Pancreas (tissue), 10 donors: ENCODE measurements around the gene MEGF11. TPM values are rescaled to one million over a fixed set of nuclear protein-coding genes. Genes with fewer than 3 reads are reported as not detected.

ENCODE experiments used
- ATAC-seq, 4 donors: fragments of 200-7000 bp; cut with Tn5 transposase; one replicate each; pipeline versions ENCODE4 v1.8.0 to v1.9.1; 2020; ENCODE audit warnings: mild to moderate bottlenecking in 4 of 4, moderate library complexity in 4 of 4
- DNase-seq, 6 donors: peaks; one replicate each; pipeline ENCODE4 v3.0.0-alpha.2; 2020
- FAIRE-seq: peaks from 2 replicates; lab custom pipeline; 2012; peaks lifted over from hg19 to GRCh38; lab: Jason Lieb, UNC
- H3K27ac ChIP-seq, 4 donors: fragments of 200-600 bp; sonication (generic); 1 replicate in 3 of 4; 2 replicates in 1 of 4; pipeline versions ENCODE4 v1.5.0 to v1.8.0; 2020
- H3K27me3 ChIP-seq, 4 donors: fragments of 200-600 bp; one replicate each; pipeline ENCODE4 v1.8.0; 2021
- H3K36me3 ChIP-seq, 3 donors: fragments of 200-600 bp; sonication (generic) in 1 of 3; one replicate each; pipeline versions ENCODE4 v1.5.0 to v1.8.0; 2020 to 2021
- H3K4me1 ChIP-seq, 3 donors: fragments of 200-600 bp; one replicate each; pipeline ENCODE4 v1.8.0; 2021
- H3K4me3 ChIP-seq, 4 donors: fragments of 200-600 bp; sonication (generic) in 2 of 4; one replicate each; pipeline versions ENCODE4 v1.5.0 to v1.8.0; 2020 to 2021
- H3K9me3 ChIP-seq, 4 donors: fragments of 200-600 bp; one replicate each; pipeline ENCODE4 v1.8.0; 2021
- WGBS, 2 donors: extraction: QIAGEN DNeasy Blood & Tissue Kit; methylation state at CpG; one replicate each; pipeline ENCODE4 v1.1.7; 2013; 5-methylcytosine and 5-hydroxymethylcytosine counted together
- intact Hi-C, 3 donors: fragments of 100-400 bp; cut with DNase I; formaldehyde crosslinking; loops; one replicate each; pipeline versions ENCODE4 v1.11.1 to v1.14.2; 2022
- polyA plus RNA-seq, 2 donors: library from polyadenylated mRNA; stranded (reverse); fragments of 200-250 nt; gene quantifications; one replicate each; pipeline ENCODE4 v1.2.3, GENCODE V29; 2013
- total RNA-seq, 6 donors: library from RNA; stranded (reverse); fragmentation: NEBNext Ultra II Directional in 4 of 6; extraction: Animal tissue kit (Norgen Biotek cat#: 25700) in 4 of 6; gene quantifications; one replicate each; pipeline versions ENCODE4 v1.2.1 to v1.2.4, GENCODE V29; 2021 to 2023
- TF ChIP-seq, protein P1 (sequence below), 4 donors: fragments of 200-600 bp; sonication (generic) in 3 of 4; IDR thresholded peaks; one replicate each; pipeline versions ENCODE4 v1.5.0 to v1.8.0; 2021; ENCODE audit warnings: antibody characterized with exemption in 4 of 4
- donor health status: healthy with polysubstance abuse.
- donor health status: DM: no; HTN: no; CAD: no; lungs with moderate emphysema.
- donor health status: DM: no; HTN: no; CAD: no.
- donor health status: control.
- donor health status: control.
- donor health status: Bipolar disorder and iron deficiency.
- donor health status: DM: yes; HTN: yes; CAD: no.
- donor health status: DM: no; HTN: no; CAD: no.
- donor health status: DM: no; HTN: no; CAD: no.
- donor health status: DM: yes; HTN: yes; CAD: no.

The MEGF11 gene
- total and polyA plus RNA-seq, 8 donors, result 0.19 to 0.87 (median 0.37) TPM

GRCh38 chr15:66069751-66070150 is 183.8 kb downstream of the MEGF11 start:
- 88 to 91% methylated on average over 2 of the region's 2 CpGs for WGBS, 2 donors
- no peak overlapping the region for H3K27ac ChIP-seq
- TF ChIP-seq, protein P1, sequence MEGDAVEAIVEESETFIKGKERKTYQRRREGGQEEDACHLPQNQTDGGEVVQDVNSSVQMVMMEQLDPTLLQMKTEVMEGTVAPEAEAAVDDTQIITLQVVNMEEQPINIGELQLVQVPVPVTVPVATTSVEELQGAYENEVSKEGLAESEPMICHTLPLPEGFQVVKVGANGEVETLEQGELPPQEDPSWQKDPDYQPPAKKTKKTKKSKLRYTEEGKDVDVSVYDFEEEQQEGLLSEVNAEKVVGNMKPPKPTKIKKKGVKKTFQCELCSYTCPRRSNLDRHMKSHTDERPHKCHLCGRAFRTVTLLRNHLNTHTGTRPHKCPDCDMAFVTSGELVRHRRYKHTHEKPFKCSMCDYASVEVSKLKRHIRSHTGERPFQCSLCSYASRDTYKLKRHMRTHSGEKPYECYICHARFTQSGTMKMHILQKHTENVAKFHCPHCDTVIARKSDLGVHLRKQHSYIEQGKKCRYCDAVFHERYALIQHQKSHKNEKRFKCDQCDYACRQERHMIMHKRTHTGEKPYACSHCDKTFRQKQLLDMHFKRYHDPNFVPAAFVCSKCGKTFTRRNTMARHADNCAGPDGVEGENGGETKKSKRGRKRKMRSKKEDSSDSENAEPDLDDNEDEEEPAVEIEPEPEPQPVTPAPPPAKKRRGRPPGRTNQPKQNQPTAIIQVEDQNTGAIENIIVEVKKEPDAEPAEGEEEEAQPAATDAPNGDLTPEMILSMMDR (IDR thresholded peaks at IDR 0.05), result no peak
- DNase-seq, result no peak
- peaks cover 12 to 24% (median 19%) of the 10 kb centered on the region in 3 donors for H3K4me1 ChIP-seq
- H3K36me3 ChIP-seq, result no peaks in the 10 kb centered on the region
- FAIRE-seq, result no peak
- H3K9me3 ChIP-seq, result no peaks in the 10 kb centered on the region
- H3K27me3 ChIP-seq, result no peaks in the 10 kb centered on the region
- no peak for ATAC-seq
- intact Hi-C loops, result no loop called here
- no peak overlapping the region for H3K4me3 ChIP-seq

GRCh38 chr15:66068801-66069200 is 184.7 kb downstream of the MEGF11 start:
- no peak for FAIRE-seq
- H3K27me3 ChIP-seq, result no peaks in the 10 kb centered on the region
- no peaks in the 10 kb centered on the region for H3K36me3 ChIP-seq
- 97 to 100% methylated on average over 1 of the region's 1 CpG for WGBS, 2 donors
- H3K4me3 ChIP-seq, result no peak overlapping the region
- TF ChIP-seq, protein P1 (IDR thresholded peaks at IDR 0.05), result no peak
- ATAC-seq, result no peak
- intact Hi-C loops, result no loop called here
- no peak for DNase-seq
- no peaks in the 10 kb centered on the region for H3K9me3 ChIP-seq
- peaks cover 12 to 24% (median 19%) of the 10 kb centered on the region in 3 donors for H3K4me1 ChIP-seq
- no peak overlapping the region for H3K27ac ChIP-seq

DNA sequence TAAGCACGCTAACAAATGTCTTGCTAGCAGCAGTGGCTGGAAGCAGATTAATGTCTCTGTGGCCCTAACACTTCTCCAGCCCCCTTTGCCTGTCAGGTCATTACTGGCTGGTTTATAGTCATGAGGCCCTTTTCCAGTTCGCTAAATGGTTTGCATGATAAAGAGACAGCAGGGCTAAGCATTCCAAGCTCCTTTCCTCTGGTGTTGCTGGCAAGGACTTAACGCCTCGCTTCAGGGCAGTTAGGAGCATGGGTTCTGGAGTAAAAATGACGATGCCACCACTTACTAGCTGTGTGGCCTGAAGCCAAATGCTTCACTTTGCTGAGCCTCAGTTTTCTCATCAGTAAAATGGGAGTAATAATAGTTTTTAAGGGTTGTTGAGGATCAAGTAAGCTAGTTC is 185.9 kb downstream of the MEGF11 start:
- FAIRE-seq (no peak), DNase-seq (no peak), ATAC-seq (no peak)
- peaks cover 6 to 18% (median 14%) of the 10 kb centered on the region in 3 donors for H3K4me1 ChIP-seq
- no peaks in the 10 kb centered on the region for H3K27me3 ChIP-seq
- intact Hi-C loops, result no loop called here
- 92% methylated on average over 5 of the region's 5 CpGs for WGBS, 2 donors
- no peak overlapping the region for H3K4me3 ChIP-seq
- H3K27ac ChIP-seq, result no peak overlapping the region
- no peaks in the 10 kb centered on the region for H3K9me3 ChIP-seq
- H3K36me3 ChIP-seq, result no peaks in the 10 kb centered on the region
- TF ChIP-seq, protein P1 (IDR thresholded peaks at IDR 0.05), result no peak

DNA sequence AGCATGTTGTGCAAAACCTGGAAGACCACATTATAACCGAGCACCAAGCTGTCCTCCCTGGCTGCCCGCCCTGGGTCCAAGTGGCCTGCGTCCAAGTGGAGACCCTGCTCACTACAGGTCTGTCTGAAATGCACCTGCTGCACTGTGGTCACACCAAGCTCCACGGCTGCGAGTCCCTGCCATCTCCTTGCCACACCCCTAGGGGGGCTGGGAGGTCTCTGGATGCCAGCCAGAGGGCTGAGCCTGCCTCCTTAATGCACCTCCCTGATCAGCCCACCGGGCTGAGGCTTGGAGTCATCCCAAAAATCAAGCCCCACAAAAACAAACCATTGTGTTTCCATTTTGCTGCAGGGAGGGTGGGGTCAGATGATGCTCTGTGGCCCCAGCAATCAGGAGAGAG is 187.1 kb downstream of the MEGF11 start:
- TF ChIP-seq, protein P1 (IDR thresholded peaks at IDR 0.05), result no peak
- intact Hi-C loops, result no loop called here
- no peak overlapping the region for H3K4me3 ChIP-seq
- H3K36me3 ChIP-seq, result no peaks in the 10 kb centered on the region
- 65 to 73% methylated on average over 6 of the region's 6 CpGs for WGBS, 2 donors
- FAIRE-seq (no peak), ATAC-seq (no peak), DNase-seq (no peak)
- H3K27ac ChIP-seq, result no peak overlapping the region
- no peaks in the 10 kb centered on the region for H3K9me3 ChIP-seq
- no peaks in the 10 kb centered on the region for H3K27me3 ChIP-seq
- H3K4me1 ChIP-seq, result peaks cover 0 to 6% (median 5%) of the 10 kb centered on the region in 3 donors

- intact Hi-C loops, result no loop called here
- FAIRE-seq (no peak), ATAC-seq (no peak), DNase-seq (no peak)
- H3K9me3 ChIP-seq, result no peaks in the 10 kb centered on the region
- H3K4me3 ChIP-seq, result no peak overlapping the region
- TF ChIP-seq, protein P1 (IDR thresholded peaks at IDR 0.05), result no peak
- 48 to 53% methylated on average over 4 of the region's 4 CpGs for WGBS, 2 donors
- H3K4me1 ChIP-seq, result peaks cover 0 to 1% (median under 1%) of the 10 kb centered on the region in 3 donors
- no peak overlapping the region for H3K27ac ChIP-seq
- no peaks in the 10 kb centered on the region for H3K36me3 ChIP-seq
- no peaks in the 10 kb centered on the region for H3K27me3 ChIP-seq
These were observed 187.5 kb downstream of the MEGF11 start for GRCh38 chr15:66066005-66066404.
